ENCODE results near the gene RPS6KA5. TPM values are rescaled to one million over a fixed set of nuclear protein-coding genes. Genes with fewer than 3 reads are reported as not detected.

Gene RPS6KA5
- total RNA-seq, 2 experiments from 2014 or later: 28.0 to 29.8 TPM

GRCh38 chr14:90851327-90852036 lies 209.0 kb downstream of the RPS6KA5 start:
- H3K9me3 Mint-ChIP-seq: no peaks in the 10 kb centered on the region
- Histone ChIP-seq H3K27ac (ENCODE audit: low read depth in 1 of 2, low read length in 2 of 2) (no peak overlapping the region), H3K36me3 (ENCODE audit: insufficient read depth, low read length) (no peaks in the 10 kb centered on the region), H3K9me3 (ENCODE audit: control insufficient read depth in 1 of 2, insufficient read depth in 1 of 2, low read length in 2 of 2) (no peaks in the 10 kb centered on the region), H3K4me1 (ENCODE audit: insufficient read depth, low read length) (no peaks in the 10 kb centered on the region), H3K27me3 (ENCODE audit: control insufficient read depth in 1 of 2, insufficient read depth in 2 of 2, low read length in 2 of 2) (no peaks in the 10 kb centered on the region), H3K4me3 (ENCODE audit: low read length) (no peak overlapping the region)
- no peak overlapping the region for H3K4me3 Mint-ChIP-seq
- ATAC-seq (ENCODE audit: poor library complexity): no peak
- ChIA-PET CTCF (no interaction called here), POLR2A (no interaction called here)
- peaks cover 7% of the 10 kb centered on the region for H3K36me3 Mint-ChIP-seq (ENCODE audit: low read depth)
- H3K27me3 Mint-ChIP-seq: no peaks in the 10 kb centered on the region
- H3K27ac Mint-ChIP-seq: no peak overlapping the region
- intact Hi-C loops (cut with DNase I, micrococcal nuclease): no loop called here
- no peak for DNase-seq
- TF ChIP-seq CTCF (IDR thresholded peaks at IDR 0.05): no peak
- H3K4me1 Mint-ChIP-seq (ENCODE audit: low read depth): no peaks in the 10 kb centered on the region

- TF ChIP-seq CTCF (IDR thresholded peaks at IDR 0.05): no peak
- POLR2A ChIA-PET: no interaction called here
- Histone ChIP-seq H3K36me3 (ENCODE audit: insufficient read depth, low read length) (no peaks in the 10 kb centered on the region), H3K9me3 (ENCODE audit: control insufficient read depth in 1 of 2, insufficient read depth in 1 of 2, low read length in 2 of 2) (no peaks in the 10 kb centered on the region), H3K27ac (ENCODE audit: low read depth in 1 of 2, low read length in 2 of 2) (no peak overlapping the region), H3K4me1 (ENCODE audit: insufficient read depth, low read length) (no peaks in the 10 kb centered on the region), H3K27me3 (ENCODE audit: control insufficient read depth in 1 of 2, insufficient read depth in 2 of 2, low read length in 2 of 2) (no peaks in the 10 kb centered on the region), H3K4me3 (ENCODE audit: low read length) (no peak overlapping the region)
- Mint-ChIP-seq H3K4me3 (no peak overlapping the region), H3K27ac (no peak overlapping the region), H3K9me3 (no peaks in the 10 kb centered on the region), H3K27me3 (no peaks in the 10 kb centered on the region), H3K4me1 (ENCODE audit: low read depth) (no peaks in the 10 kb centered on the region), H3K36me3 (ENCODE audit: low read depth) (peaks cover 7% of the 10 kb centered on the region)
- intact Hi-C loops (cut with DNase I, micrococcal nuclease): no loop called here
- ATAC-seq (ENCODE audit: poor library complexity) (no peak), DNase-seq (no peak)
- CTCF ChIA-PET: no interaction called here
Measured at GRCh38 chr14:90850487-90850886, 210.0 kb downstream of the RPS6KA5 start.

GRCh38 chr14:90849787-90850444 lies 210.5 kb downstream of the RPS6KA5 start:
- CTCF ChIA-PET: no interaction called here

More at GRCh38 chr14:90849787-90850444, 210.5 kb downstream of the RPS6KA5 start:
- no peak overlapping the region for H3K4me3 Mint-ChIP-seq
- POLR2A ChIA-PET: no interaction called here
- no peaks in the 10 kb centered on the region for H3K4me1 ChIP-seq (ENCODE audit: insufficient read depth, low read length)
- ATAC-seq (ENCODE audit: poor library complexity) (no peak), DNase-seq (no peak)
- peaks cover 7% of the 10 kb centered on the region for H3K36me3 Mint-ChIP-seq (ENCODE audit: low read depth)
- no peak for TF ChIP-seq CTCF (IDR thresholded peaks at IDR 0.05)
- no peak overlapping the region for H3K4me3 ChIP-seq (ENCODE audit: low read length)
- intact Hi-C loops (cut with DNase I, micrococcal nuclease): no loop called here
- no peaks in the 10 kb centered on the region for H3K9me3 Mint-ChIP-seq
- H3K9me3 ChIP-seq (ENCODE audit: control insufficient read depth in 1 of 2, insufficient read depth in 1 of 2, low read length in 2 of 2): no peaks in the 10 kb centered on the region
- H3K36me3 ChIP-seq (ENCODE audit: insufficient read depth, low read length): no peaks in the 10 kb centered on the region
- H3K27me3 Mint-ChIP-seq: no peaks in the 10 kb centered on the region
- H3K27ac Mint-ChIP-seq: no peak overlapping the region
- H3K27me3 ChIP-seq (ENCODE audit: control insufficient read depth in 1 of 2, insufficient read depth in 2 of 2, low read length in 2 of 2): no peaks in the 10 kb centered on the region
- no peaks in the 10 kb centered on the region for H3K4me1 Mint-ChIP-seq (ENCODE audit: low read depth)
- no peak overlapping the region for H3K27ac ChIP-seq (ENCODE audit: low read depth in 1 of 2, low read length in 2 of 2)
